Measurements from ENCODE around the gene AGPAT2. TPM values are rescaled to one million over a fixed set of nuclear protein-coding genes. Genes with fewer than 3 reads are reported as not detected.

Gene AGPAT2
- total RNA-seq, result 10 to 100 TPM; 71.9 to 81.9 TPM

DNA sequence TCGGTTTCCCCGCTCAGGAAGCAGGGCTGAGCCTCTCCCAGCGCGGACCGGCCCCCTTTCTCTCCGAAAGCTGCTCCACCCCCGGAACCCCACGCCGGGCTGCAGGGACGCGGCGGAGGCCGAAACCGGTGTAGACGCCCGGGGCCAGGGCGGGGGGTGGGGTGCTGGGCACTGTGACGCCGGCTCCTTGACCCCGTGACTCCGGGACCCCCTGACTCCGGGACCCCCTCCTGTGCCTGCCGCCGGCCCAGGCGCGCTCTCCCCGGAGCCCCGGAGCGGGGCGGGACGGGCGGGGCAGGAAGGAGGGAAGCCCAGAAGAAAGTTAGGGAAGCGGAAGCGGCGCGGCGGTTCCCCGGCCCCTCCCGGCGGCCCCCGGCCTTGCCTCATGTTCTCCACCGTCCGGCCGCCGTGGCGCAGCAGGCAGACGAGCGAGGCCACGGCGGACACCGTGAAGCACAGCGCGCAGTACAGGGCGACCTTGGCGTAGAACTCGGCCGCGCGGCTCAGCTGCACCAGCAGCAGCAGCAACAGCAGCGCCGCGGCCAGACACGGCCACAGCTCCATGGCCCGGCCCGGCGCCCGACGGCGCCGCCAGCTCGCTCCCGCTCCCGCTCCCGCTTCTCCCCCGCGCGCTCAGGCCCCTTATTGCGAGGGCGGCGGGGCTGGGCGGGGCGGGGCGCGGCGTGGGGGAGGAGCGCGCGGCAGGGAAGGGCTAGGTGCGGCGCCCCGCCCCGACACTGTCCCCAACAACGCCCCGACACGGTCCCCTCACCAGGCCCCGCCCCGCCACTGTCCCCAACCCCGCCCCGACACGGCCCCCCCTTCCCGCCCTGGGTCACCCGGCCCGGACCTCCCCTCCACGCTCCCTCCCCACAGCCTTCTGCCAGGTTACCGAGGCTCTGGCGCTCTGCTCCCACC, at the start of gene AGPAT2:
Gene AGPAT2, minus strand, starts transcription at position 664 of the 918 bp plus-strand sequence. Its CDS starts 100 bp downstream, at position 564.
- peak; percentile 74 for DNase-seq (ENCODE audit: low spot score)
- Histone ChIP-seq H3K27ac (peak within 1 kb of the TSS; percentile 84 to 95), H3K4me1 (peaks cover 0 to 88% of the 10 kb centered on the region in 2 donors)

GRCh38 chr9:136735812-136736480, 48.7 kb upstream of the AGPAT2 start:
- H3K36me3 ChIP-seq, result no peaks in the 10 kb centered on the region
- H3K27me3 ChIP-seq, result no peaks in the 10 kb centered on the region
- no peak overlapping the region for H3K27ac ChIP-seq
- no peak overlapping the region for H3K4me3 ChIP-seq
- H3K4me1 ChIP-seq, result peaks cover 0 to 8% of the 10 kb centered on the region in 2 donors
- no peak for TF ChIP-seq CTCF (IDR thresholded peaks at IDR 0.05)
- H3K9me3 ChIP-seq, result no peaks in the 10 kb centered on the region
- DNase-seq (ENCODE audit: low spot score), result no peak

More for the DNA sequence above, at the start of gene AGPAT2:
- Histone ChIP-seq H3K27me3 (no peaks in the 10 kb centered on the region), H3K4me3 (peak within 1 kb of the TSS; percentile 80 to 87), H3K36me3 (no peaks in the 10 kb centered on the region), H3K9me3 (no peaks in the 10 kb centered on the region)
- TF ChIP-seq CTCF (IDR thresholded peaks at IDR 0.05), result peak in 1 of 2 donors; percentile 30

GRCh38 chr9:136734837-136735496, 47.7 kb upstream of the AGPAT2 start:
- no peaks in the 10 kb centered on the region for H3K27me3 ChIP-seq
- no peaks in the 10 kb centered on the region for H3K9me3 ChIP-seq
- no peaks in the 10 kb centered on the region for H3K36me3 ChIP-seq
- H3K27ac ChIP-seq, result no peak overlapping the region
- no peak overlapping the region for H3K4me3 ChIP-seq
- TF ChIP-seq CTCF (IDR thresholded peaks at IDR 0.05), result no peak
- DNase-seq (ENCODE audit: low spot score), result no peak
- peaks cover 0 to under 1% of the 10 kb centered on the region in 2 donors for H3K4me1 ChIP-seq

GRCh38 chr9:136733611-136734010, 46.4 kb upstream of the AGPAT2 start:
- no peaks in the 10 kb centered on the region for H3K36me3 ChIP-seq
- H3K9me3 ChIP-seq, result no peaks in the 10 kb centered on the region
- H3K4me1 ChIP-seq, result peaks cover 0 to 14% of the 10 kb centered on the region in 2 donors
- H3K27me3 ChIP-seq, result no peaks in the 10 kb centered on the region
- TF ChIP-seq CTCF (IDR thresholded peaks at IDR 0.05), result no peak
- no peak overlapping the region for H3K4me3 ChIP-seq
- H3K27ac ChIP-seq, result no peak overlapping the region
- DNase-seq (ENCODE audit: low spot score), result no peak

DNA sequence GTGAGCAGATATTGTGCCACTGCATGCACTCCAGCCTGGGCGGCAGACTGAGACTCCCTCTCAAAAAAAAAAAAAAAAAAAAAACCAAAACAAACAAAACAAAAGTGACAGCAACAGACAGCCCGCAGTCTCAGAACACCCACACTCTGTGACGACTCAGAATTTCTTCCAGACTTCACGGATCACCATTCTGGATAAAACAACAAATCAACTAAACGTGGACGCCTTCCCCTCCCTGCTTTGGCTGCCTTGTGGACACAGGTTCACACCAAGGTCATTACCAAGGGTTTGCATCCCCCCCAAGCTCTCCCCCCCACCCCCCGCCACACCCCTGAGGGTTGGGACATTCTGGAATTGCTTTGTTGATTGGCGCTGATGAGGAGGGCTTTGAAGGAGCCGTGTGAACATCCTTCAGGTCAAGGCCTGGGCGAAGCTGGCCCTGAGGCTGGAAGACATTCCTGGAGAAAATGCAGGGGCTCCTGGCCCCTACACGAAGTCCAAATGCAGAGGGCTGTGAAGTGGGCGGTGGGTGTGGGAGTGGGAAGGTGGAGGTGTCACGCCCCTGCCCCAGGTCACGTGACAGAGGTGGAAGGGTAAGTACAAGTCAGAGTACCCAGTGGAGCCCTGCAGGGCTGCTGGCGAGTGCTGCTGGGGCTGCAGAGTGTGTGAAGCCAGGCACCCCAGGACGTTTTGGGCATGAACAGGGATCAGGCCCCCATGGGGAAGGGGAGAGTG, 45.4 kb upstream of the AGPAT2 start:
- Histone ChIP-seq H3K4me3 (no peak overlapping the region), H3K27ac (no peak overlapping the region), H3K9me3 (no peaks in the 10 kb centered on the region), H3K27me3 (no peaks in the 10 kb centered on the region), H3K36me3 (no peaks in the 10 kb centered on the region), H3K4me1 (peaks cover 0 to 18% of the 10 kb centered on the region in 2 donors)
- TF ChIP-seq CTCF (IDR thresholded peaks at IDR 0.05), result no peak
- no peak for DNase-seq (ENCODE audit: low spot score)

Measured in right atrium auricular region (tissue), 2 donors.